ENCODE results near the gene CARD9. TPM values are rescaled to one million over a fixed set of nuclear protein-coding genes. Genes with fewer than 3 reads are reported as not detected.
A peak's percentile ranks its signal among the peaks of the same experiment; 100 is the strongest.
"Not testable (repeated sequence)": the region's sequence is repeated elsewhere in the genome, so short reads cannot be mapped to it uniquely, and the experiment has no call there.

Gene CARD9
- total and polyA plus RNA-seq, 2 donors, result 2.8 to 3.5 TPM

DNA sequence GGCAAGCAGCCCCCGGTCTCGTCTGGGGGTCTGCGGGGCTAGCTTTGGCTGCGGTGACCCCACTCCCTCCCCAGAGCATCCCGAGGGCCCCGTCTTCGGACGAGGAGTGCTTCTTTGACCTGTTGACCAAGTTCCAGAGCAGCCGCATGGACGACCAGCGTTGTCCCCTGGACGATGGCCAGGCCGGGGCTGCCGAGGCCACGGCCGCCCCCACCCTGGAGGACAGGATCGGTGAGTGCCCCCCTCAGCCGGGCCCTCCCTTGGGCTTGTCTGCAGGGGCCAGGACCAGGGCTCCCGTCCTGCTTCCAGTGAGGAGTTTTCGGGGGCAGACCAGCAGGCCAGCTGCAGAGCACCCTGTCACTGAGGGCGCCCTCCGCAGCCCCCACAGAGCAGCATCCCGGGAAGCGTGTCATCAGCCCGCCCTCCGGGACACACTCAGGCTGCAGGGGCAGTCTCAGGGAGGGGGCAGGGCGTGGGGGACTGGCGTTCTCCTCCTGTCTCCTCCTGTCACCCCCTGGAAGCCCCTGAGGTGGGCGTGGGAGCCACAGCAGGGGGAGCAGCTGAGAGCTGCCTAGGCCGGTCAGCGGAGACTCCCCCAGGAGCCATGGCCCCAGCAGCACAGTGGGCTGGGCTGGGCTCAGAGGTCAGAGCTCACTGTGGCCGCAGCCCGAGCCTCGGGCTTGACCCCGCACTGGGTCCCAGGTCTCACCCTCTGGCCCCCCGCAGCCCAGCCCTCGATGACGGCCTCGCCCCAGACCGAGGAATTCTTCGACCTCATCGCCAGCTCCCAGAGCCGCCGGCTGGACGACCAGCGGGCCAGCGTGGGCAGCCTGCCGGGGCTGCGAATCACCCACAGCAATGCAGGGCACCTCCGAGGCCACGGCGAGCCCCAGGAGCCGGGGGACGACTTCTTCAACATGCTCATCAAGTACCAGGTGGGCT, 17.6 kb downstream of the CARD9 start:
- Histone ChIP-seq H3K36me3 (ENCODE audit: control insufficient read depth in 2 of 2, insufficient read depth in 2 of 2, low read length in 1 of 2) (peaks cover 3 to 28% of the 10 kb centered on the region in 2 donors), H3K27ac (ENCODE audit: low read depth in 1 of 2, low read length in 1 of 2) (no peak overlapping the region), H3K4me1 (ENCODE audit: control insufficient read depth in 2 of 2, insufficient read depth in 2 of 2, low read length in 2 of 2) (peaks cover 0 to 21% of the 10 kb centered on the region in 2 donors), H3K9me3 (ENCODE audit: control insufficient read depth in 2 of 2, insufficient read depth in 1 of 2, low read length in 1 of 2) (peaks cover 0 to 3% of the 10 kb centered on the region in 2 donors), H3K27me3 (ENCODE audit: control insufficient read depth in 2 of 2, insufficient read depth in 1 of 2, low read length in 1 of 2) (no peaks in the 10 kb centered on the region), H3K4me3 (ENCODE audit: low read length in 2 of 2) (no peak overlapping the region)
- 96% methylated on average over 54 of the region's 54 CpGs for WGBS
- DNase-seq (ENCODE audit: low read depth in 6 of 9, low spot score in 9 of 9), result no peak

GRCh38 chr9:136354592-136355085, 18.8 kb downstream of the CARD9 start:
- H3K9me3 ChIP-seq (ENCODE audit: control insufficient read depth in 2 of 2, insufficient read depth in 1 of 2, low read length in 1 of 2), result peaks cover 0 to 3% of the 10 kb centered on the region in 2 donors
- peaks cover 0 to 21% of the 10 kb centered on the region in 2 donors for H3K4me1 ChIP-seq (ENCODE audit: control insufficient read depth in 2 of 2, insufficient read depth in 2 of 2, low read length in 2 of 2)
- no peak for DNase-seq (ENCODE audit: low read depth in 6 of 9, low spot score in 9 of 9)
- 93% methylated on average over 17 of the region's 17 CpGs for WGBS
- no peaks in the 10 kb centered on the region for H3K27me3 ChIP-seq (ENCODE audit: control insufficient read depth in 2 of 2, insufficient read depth in 1 of 2, low read length in 1 of 2)
- peaks cover 3 to 18% of the 10 kb centered on the region in 2 donors for H3K36me3 ChIP-seq (ENCODE audit: control insufficient read depth in 2 of 2, insufficient read depth in 2 of 2, low read length in 1 of 2)
- H3K4me3 ChIP-seq (ENCODE audit: low read length in 2 of 2), result no peak overlapping the region
- H3K27ac ChIP-seq (ENCODE audit: low read depth in 1 of 2, low read length in 1 of 2), result no peak overlapping the region

DNA sequence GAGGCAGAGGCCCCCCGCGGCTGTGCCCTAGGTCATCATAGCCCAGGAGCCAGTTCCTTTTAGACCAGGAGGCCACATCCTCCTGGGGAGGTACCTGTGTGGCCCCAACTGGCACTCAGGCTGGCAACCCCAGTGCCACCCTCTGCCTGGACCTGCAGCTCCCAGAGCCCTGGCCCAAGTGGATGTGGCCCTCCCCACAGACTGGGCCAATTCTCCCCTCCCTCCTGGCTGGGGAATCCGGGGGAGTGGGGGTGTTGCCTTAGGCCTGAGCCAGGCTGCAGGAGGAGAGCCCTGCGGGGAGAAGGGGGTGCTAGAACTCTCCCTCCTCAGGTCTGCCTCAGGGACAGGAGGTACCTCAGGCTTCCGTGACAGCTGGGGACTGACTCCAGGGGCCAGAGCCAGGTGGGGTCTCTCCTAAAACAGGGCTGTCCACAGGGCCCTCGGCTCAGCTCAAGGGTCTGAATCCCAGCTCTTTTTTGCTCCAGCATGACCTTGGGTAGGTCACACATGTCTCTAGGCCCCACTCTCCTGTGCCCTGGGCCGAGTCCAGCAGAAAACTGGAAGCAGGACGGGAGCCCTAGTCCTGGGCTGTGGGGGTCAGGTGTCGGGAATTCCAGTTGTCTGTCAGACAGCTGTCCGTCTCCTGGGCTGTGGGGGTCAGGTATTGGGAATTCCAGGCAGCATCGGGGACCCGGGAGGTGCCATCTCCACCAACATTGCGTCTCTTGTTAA, 19.5 kb downstream of the CARD9 start:
- Histone ChIP-seq H3K4me3 (ENCODE audit: low read length in 2 of 2) (no peak overlapping the region), H3K27me3 (ENCODE audit: control insufficient read depth in 2 of 2, insufficient read depth in 1 of 2, low read length in 1 of 2) (no peaks in the 10 kb centered on the region), H3K4me1 (ENCODE audit: control insufficient read depth in 2 of 2, insufficient read depth in 2 of 2, low read length in 2 of 2) (peaks cover 0 to 21% of the 10 kb centered on the region in 2 donors), H3K36me3 (ENCODE audit: control insufficient read depth in 2 of 2, insufficient read depth in 2 of 2, low read length in 1 of 2) (peaks cover 3 to 13% of the 10 kb centered on the region in 2 donors), H3K27ac (ENCODE audit: low read depth in 1 of 2, low read length in 1 of 2) (no peak overlapping the region), H3K9me3 (ENCODE audit: control insufficient read depth in 2 of 2, insufficient read depth in 1 of 2, low read length in 1 of 2) (peaks cover 0 to 3% of the 10 kb centered on the region in 2 donors)
- DNase-seq (ENCODE audit: low read depth in 6 of 9, low spot score in 9 of 9), result no peak
- 94% methylated on average over 13 of the region's 13 CpGs for WGBS

DNA sequence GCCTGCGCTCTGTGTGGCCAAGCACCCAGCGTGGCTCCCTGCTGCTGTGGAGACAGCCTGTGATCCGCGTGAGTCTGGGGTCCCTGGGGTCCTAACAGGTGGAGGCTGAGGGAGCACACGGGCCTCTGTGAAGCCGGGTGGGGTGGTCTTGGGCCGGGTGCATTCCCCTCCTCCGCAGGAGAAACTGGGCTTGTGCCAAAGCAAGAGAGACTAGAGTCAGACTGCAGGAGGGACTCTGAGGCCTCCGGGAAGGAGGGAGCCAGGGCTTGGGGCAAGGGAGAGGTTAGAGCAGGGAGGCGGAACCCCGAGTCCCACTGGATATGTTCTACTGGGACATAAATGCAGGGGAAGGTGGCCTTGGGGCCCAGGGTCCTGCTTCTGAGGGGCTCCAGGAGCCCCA, 20.4 kb downstream of the CARD9 start:
- Histone ChIP-seq H3K27ac (ENCODE audit: low read depth in 1 of 2, low read length in 1 of 2) (peak overlapping the region in 1 of 2 donors; percentile 7), H3K36me3 (ENCODE audit: control insufficient read depth in 2 of 2, insufficient read depth in 2 of 2, low read length in 1 of 2) (peaks cover 3 to 5% of the 10 kb centered on the region in 2 donors), H3K4me1 (ENCODE audit: control insufficient read depth in 2 of 2, insufficient read depth in 2 of 2, low read length in 2 of 2) (peaks cover 0 to 21% of the 10 kb centered on the region in 2 donors), H3K9me3 (ENCODE audit: control insufficient read depth in 2 of 2, insufficient read depth in 1 of 2, low read length in 1 of 2) (peaks cover 0 to 3% of the 10 kb centered on the region in 2 donors), H3K27me3 (ENCODE audit: control insufficient read depth in 2 of 2, insufficient read depth in 1 of 2, low read length in 1 of 2) (no peaks in the 10 kb centered on the region), H3K4me3 (ENCODE audit: low read length in 2 of 2) (no peak overlapping the region)
- 95% methylated on average over 11 of the region's 11 CpGs for WGBS
- DNase-seq (ENCODE audit: low read depth in 6 of 9, low spot score in 9 of 9), result no peak

DNA sequence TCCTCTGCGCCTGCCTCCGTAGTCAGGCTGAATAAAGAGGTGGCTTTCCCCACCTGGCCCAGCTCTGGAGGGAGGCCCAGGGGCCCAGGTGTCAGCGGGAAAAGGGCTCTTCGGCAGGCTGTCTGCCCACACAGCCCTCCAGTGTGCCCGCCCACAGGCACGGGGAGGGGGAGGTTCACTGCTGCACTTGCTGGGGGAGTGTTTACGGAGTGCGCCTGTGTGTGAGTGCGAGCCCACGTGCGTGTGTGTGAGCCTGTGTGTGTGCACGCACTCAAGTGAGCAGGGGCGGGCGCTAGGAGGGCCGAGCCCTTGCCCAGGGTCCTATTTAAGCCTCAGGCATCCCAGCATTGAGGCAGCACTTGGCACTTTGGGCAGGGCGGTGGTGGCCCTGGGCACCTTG, 20.8 kb downstream of the CARD9 start:
- no peaks in the 10 kb centered on the region for H3K27me3 ChIP-seq (ENCODE audit: control insufficient read depth in 2 of 2, insufficient read depth in 1 of 2, low read length in 1 of 2)
- peaks cover 0 to 21% of the 10 kb centered on the region in 2 donors for H3K4me1 ChIP-seq (ENCODE audit: control insufficient read depth in 2 of 2, insufficient read depth in 2 of 2, low read length in 2 of 2)
- peak overlapping the region in 1 of 2 donors; percentile 7 for H3K27ac ChIP-seq (ENCODE audit: low read depth in 1 of 2, low read length in 1 of 2)
- peaks cover 0 to 3% of the 10 kb centered on the region in 2 donors for H3K9me3 ChIP-seq (ENCODE audit: control insufficient read depth in 2 of 2, insufficient read depth in 1 of 2, low read length in 1 of 2)
- H3K36me3 ChIP-seq (ENCODE audit: control insufficient read depth in 2 of 2, insufficient read depth in 2 of 2, low read length in 1 of 2), result peaks cover 1 to 3% of the 10 kb centered on the region in 2 donors
- 74% methylated on average over 16 of the region's 16 CpGs for WGBS
- H3K4me3 ChIP-seq (ENCODE audit: low read length in 2 of 2), result no peak overlapping the region
- peak in 5 of 9 donors; percentile 25 to 74 (median 58) for DNase-seq (ENCODE audit: low read depth in 6 of 9, low spot score in 9 of 9)

GRCh38 chr9:136351868-136352267, 21.6 kb downstream of the CARD9 start:
- WGBS, result 99% methylated on average over 14 of the region's 24 CpGs
- H3K27ac ChIP-seq (ENCODE audit: low read depth in 1 of 2, low read length in 1 of 2); H3K36me3 ChIP-seq (ENCODE audit: control insufficient read depth in 2 of 2, insufficient read depth in 2 of 2, low read length in 1 of 2); H3K9me3 ChIP-seq (ENCODE audit: control insufficient read depth in 2 of 2, insufficient read depth in 1 of 2, low read length in 1 of 2); DNase-seq (ENCODE audit: low read depth in 6 of 9, low spot score in 9 of 9); H3K27me3 ChIP-seq (ENCODE audit: control insufficient read depth in 2 of 2, insufficient read depth in 1 of 2, low read length in 1 of 2); H3K4me3 ChIP-seq (ENCODE audit: low read length in 2 of 2): not testable (repeated sequence)
- peaks cover 0 to 21% of the 10 kb centered on the region in 2 donors for H3K4me1 ChIP-seq (ENCODE audit: control insufficient read depth in 2 of 2, insufficient read depth in 2 of 2, low read length in 2 of 2)

DNA sequence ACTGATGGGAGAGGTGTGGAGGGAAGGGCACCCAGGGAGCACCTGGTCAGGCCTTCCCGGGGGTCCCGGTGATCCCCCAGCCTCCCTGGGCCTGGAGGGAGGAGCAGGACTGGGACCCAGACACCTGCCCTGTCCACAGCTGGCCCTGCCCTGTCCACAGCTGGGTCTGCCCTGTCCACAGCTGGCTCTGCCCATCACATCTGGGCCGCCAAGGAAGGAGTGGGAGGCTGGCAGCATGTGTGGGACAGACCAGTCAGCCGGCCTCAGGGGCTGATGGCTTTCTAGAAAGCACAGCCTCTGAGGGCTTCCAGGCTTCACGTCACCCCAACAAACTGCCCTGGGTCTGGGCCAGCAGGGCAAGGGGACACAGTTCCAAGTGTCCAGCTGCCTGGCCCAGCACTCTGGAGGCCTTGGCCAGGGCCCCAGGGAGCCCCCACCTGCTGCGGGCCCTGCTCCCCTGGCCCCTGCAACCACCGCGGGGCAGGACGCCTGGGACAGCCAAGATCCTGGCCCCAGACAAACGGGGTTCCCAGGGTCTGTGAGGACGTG, 22.1 kb downstream of the CARD9 start:
- Histone ChIP-seq H3K27me3 (ENCODE audit: control insufficient read depth in 2 of 2, insufficient read depth in 1 of 2, low read length in 1 of 2) (no peaks in the 10 kb centered on the region), H3K9me3 (ENCODE audit: control insufficient read depth in 2 of 2, insufficient read depth in 1 of 2, low read length in 1 of 2) (peaks cover 0 to 3% of the 10 kb centered on the region in 2 donors), H3K4me1 (ENCODE audit: control insufficient read depth in 2 of 2, insufficient read depth in 2 of 2, low read length in 2 of 2) (peaks cover 0 to 21% of the 10 kb centered on the region in 2 donors), H3K36me3 (ENCODE audit: control insufficient read depth in 2 of 2, insufficient read depth in 2 of 2, low read length in 1 of 2) (peaks cover 0 to under 1% of the 10 kb centered on the region in 2 donors), H3K4me3 (ENCODE audit: low read length in 2 of 2) (no peak overlapping the region), H3K27ac (ENCODE audit: low read depth in 1 of 2, low read length in 1 of 2) (no peak overlapping the region)
- DNase-seq (ENCODE audit: low read depth in 6 of 9, low spot score in 9 of 9), result no peak
- WGBS, result 95% methylated on average over 11 of the region's 11 CpGs

DNA sequence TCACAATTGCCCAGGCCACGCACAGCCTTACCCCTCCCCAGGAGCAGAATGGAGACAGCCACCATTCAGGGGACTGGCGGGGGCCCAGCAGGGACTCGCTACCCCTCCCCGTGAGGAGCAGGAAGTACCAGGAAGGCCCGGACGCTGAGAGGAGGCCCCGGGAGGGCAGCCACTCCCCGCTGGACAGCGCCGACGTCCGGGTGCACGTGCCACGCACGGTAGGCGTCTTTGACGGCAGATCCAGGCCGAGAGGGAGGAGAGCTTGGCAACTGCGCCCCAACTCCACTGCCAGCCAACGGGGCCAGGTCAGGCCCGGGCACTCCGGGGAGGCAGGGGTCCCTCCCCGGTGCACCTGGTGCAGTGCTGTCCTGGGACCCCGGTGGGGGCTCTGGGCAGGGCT, 23.9 kb downstream of the CARD9 start:
- H3K9me3 ChIP-seq (ENCODE audit: control insufficient read depth in 2 of 2, insufficient read depth in 1 of 2, low read length in 1 of 2), result peaks cover 0 to 3% of the 10 kb centered on the region in 2 donors
- H3K27ac ChIP-seq (ENCODE audit: low read depth in 1 of 2, low read length in 1 of 2), result no peak overlapping the region
- H3K36me3 ChIP-seq (ENCODE audit: control insufficient read depth in 2 of 2, insufficient read depth in 2 of 2, low read length in 1 of 2), result no peaks in the 10 kb centered on the region
- no peak for DNase-seq (ENCODE audit: low read depth in 6 of 9, low spot score in 9 of 9)
- 96% methylated on average over 24 of the region's 24 CpGs for WGBS
- no peak overlapping the region for H3K4me3 ChIP-seq (ENCODE audit: low read length in 2 of 2)
- no peaks in the 10 kb centered on the region for H3K27me3 ChIP-seq (ENCODE audit: control insufficient read depth in 2 of 2, insufficient read depth in 1 of 2, low read length in 1 of 2)
- peaks cover 0 to 21% of the 10 kb centered on the region in 2 donors for H3K4me1 ChIP-seq (ENCODE audit: control insufficient read depth in 2 of 2, insufficient read depth in 2 of 2, low read length in 2 of 2)

Data from thymus (tissue), 11 donors.